MCF 10A (cell line): ENCODE data around the gene MFSD2A. TPM values are rescaled to one million over a fixed set of nuclear protein-coding genes. Genes with fewer than 3 reads are reported as not detected.
"Not testable (repeated sequence)": the region's sequence is repeated elsewhere in the genome, so short reads cannot be mapped to it uniquely, and the experiment has no call there.

Source experiments
- BruUV-seq: library from RNA; stranded (reverse); fragments of 400-500 nt; replicated peaks from 2 replicates; lab custom pipeline; 2021; lab: Mats Ljungman, UMichigan
- CTCF ChIA-PET: fragments of 300-600 bp; sonication (Branson Sonifier 250); formaldehyde crosslinking; extraction: SDS; loops from one replicate; lab custom pipeline; 2021; ENCODE audit warnings: antibody characterized with exemption, inconsistent platforms; lab: Yijun Ruan, JAX
- POLR2A ChIA-PET: fragments of 300-600, 350-650 bp; sonication (Branson Sonifier 250); formaldehyde crosslinking; extraction: SDS; loops from one replicate; lab custom pipeline; 2020; ENCODE audit warnings: antibody characterized with exemption, inconsistent platforms; lab: Yijun Ruan, JAX
- DNase-seq: peaks from one replicate; pipeline ENCODE4 v3.0.0-alpha.2; 2018; ENCODE audit not compliant: unreplicated experiment
- H3K27ac Mint-ChIP-seq: one replicate; pipeline ENCODE4 v1.8.0; 2022; ENCODE audit warnings: mild to moderate bottlenecking, low read depth, mixed read lengths; ENCODE audit not compliant: unreplicated experiment
- H3K27me3 Mint-ChIP-seq: one replicate; pipeline ENCODE4 v1.8.0; 2022; ENCODE audit warnings: mixed read lengths; ENCODE audit not compliant: insufficient read depth, unreplicated experiment
- H3K36me3 Mint-ChIP-seq: one replicate; pipeline ENCODE4 v1.8.0; 2022; ENCODE audit warnings: mild to moderate bottlenecking, moderate library complexity, mixed read lengths; ENCODE audit not compliant: insufficient read depth, unreplicated experiment
- H3K4me1 Mint-ChIP-seq: one replicate; pipeline ENCODE4 v1.8.0; 2022; ENCODE audit warnings: mixed read lengths; ENCODE audit not compliant: insufficient read depth, unreplicated experiment
- H3K4me3 Mint-ChIP-seq: one replicate; pipeline ENCODE4 v1.8.0; 2022; ENCODE audit warnings: mild to moderate bottlenecking, moderate library complexity, mixed read lengths; ENCODE audit not compliant: unreplicated experiment
- H3K9me3 Mint-ChIP-seq: one replicate; pipeline ENCODE4 v1.8.0; 2022; ENCODE audit warnings: mixed read lengths; ENCODE audit not compliant: unreplicated experiment
- intact Hi-C: fragments of 100-400 bp; cut with micrococcal nuclease; formaldehyde crosslinking; loops from 2 replicates; pipeline ENCODE4 v1.14.1; 2022
- total RNA-seq: library from RNA; stranded (reverse); gene quantifications from 2 replicates; pipeline ENCODE4 v1.2.3, GENCODE V29; 2022
- TF ChIP-seq, protein P1 (sequence below): fragments of 200-600 bp; IDR thresholded peaks from one replicate; pipeline ENCODE4 v1.8.0; 2022; ENCODE audit warnings: antibody characterized with exemption, mild to moderate bottlenecking; ENCODE audit not compliant: unreplicated experiment

Gene MFSD2A
- total RNA-seq, 1 experiment from 2014 or later, result 49.1 TPM

DNA sequence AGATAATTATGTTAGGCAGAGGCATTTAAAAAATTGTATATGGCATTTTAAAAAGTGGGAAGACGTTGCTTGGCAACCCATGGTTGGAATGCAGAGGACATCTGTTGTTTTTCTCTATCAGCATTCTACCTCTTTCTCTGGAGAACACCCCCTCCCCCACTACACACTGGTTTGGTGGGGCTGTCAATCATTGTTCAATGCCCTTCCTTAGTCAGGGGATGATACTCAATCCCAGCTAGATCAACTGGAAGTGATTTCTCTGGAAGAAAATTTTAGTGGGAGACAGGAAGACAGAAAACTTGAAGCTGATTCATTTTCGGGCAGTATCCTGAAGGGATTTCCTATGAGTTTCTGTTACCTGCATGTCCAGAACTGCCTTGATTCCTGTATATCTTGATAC lies 49.9 kb downstream of the MFSD2A start:
- H3K4me3 Mint-ChIP-seq, result no peak overlapping the region
- no TSS peak for BruUV-seq

DNA sequence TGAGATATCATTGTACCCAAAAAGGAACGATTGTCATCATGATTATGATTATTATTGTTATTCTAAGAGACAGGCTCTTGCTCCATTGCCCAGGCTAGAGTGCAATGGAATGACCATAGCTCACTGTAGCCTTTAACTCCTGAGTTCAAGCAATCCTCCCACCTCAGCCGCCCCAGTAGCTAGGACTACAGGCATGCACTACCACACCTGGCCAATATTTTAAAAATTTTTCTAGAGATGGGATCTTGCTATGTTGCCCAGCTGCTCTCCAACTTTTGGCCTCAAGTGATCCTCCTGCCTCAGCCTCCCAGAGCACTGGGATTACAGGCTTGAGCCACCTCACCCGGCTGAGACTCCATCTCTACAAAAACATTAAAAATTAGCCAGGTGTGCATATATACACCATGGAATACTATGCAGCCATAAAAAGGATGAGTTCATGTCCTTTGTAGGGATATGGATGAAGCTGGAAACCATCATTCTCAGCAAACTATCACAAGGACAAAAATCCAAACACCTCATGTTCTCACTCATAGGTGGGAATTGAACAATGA lies 52.6 kb downstream of the MFSD2A start:
- H3K9me3 Mint-ChIP-seq, H3K27ac Mint-ChIP-seq, H3K4me1 Mint-ChIP-seq, H3K36me3 Mint-ChIP-seq, H3K27me3 Mint-ChIP-seq, DNase-seq, BruUV-seq, H3K4me3 Mint-ChIP-seq, POLR2A ChIA-PET, intact Hi-C loops: not testable (repeated sequence)
- CTCF ChIA-PET, result interaction anchor here (0.6 kb wide), 1 partner anchor 34 kb away, joined by 3 read pairs; no protein-coding TSS in a partner anchor

More for the DNA sequence above, 49.9 kb downstream of the MFSD2A start:
- TF ChIP-seq, protein P1, sequence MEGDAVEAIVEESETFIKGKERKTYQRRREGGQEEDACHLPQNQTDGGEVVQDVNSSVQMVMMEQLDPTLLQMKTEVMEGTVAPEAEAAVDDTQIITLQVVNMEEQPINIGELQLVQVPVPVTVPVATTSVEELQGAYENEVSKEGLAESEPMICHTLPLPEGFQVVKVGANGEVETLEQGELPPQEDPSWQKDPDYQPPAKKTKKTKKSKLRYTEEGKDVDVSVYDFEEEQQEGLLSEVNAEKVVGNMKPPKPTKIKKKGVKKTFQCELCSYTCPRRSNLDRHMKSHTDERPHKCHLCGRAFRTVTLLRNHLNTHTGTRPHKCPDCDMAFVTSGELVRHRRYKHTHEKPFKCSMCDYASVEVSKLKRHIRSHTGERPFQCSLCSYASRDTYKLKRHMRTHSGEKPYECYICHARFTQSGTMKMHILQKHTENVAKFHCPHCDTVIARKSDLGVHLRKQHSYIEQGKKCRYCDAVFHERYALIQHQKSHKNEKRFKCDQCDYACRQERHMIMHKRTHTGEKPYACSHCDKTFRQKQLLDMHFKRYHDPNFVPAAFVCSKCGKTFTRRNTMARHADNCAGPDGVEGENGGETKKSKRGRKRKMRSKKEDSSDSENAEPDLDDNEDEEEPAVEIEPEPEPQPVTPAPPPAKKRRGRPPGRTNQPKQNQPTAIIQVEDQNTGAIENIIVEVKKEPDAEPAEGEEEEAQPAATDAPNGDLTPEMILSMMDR, result no peak
- intact Hi-C loops, result no loop called here
- H3K27me3 Mint-ChIP-seq, result no peaks in the 10 kb centered on the region
- no peaks in the 10 kb centered on the region for H3K9me3 Mint-ChIP-seq
- ChIA-PET POLR2A (interaction anchor here (0.7 to 2.6 kb wide), 3 partner anchors 10 to 37 kb away, joined by 3 to 14 read pairs (median 3); no protein-coding TSS in a partner anchor), CTCF (interaction anchor here (1.3 kb wide), 1 partner anchor 85 kb away, joined by 5 read pairs; no protein-coding TSS in a partner anchor)
- peaks cover 5% of the 10 kb centered on the region for H3K4me1 Mint-ChIP-seq
- H3K27ac Mint-ChIP-seq, result peak overlapping the region; percentile 54
- no peaks in the 10 kb centered on the region for H3K36me3 Mint-ChIP-seq
- DNase-seq, result no peak

DNA sequence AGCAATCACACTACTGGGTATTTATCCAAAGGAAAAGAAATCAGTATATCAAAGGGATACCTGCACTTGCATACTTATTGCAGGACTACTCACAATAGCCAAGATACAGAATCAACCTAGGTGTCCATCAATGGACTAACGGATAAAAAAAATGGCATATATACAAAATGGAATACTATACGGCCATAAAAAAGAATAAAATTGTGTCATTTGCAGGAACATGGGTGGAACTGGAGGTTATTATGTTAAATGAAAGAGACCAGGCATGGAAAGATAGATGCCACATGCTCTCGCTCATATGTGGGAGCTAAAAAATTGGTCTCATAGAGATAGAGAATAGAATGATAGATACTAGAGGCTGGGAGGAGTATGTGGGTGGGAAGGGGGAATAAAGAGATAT lies 56.3 kb downstream of the MFSD2A start:
- H3K27ac Mint-ChIP-seq, result no peak overlapping the region
- H3K36me3 Mint-ChIP-seq, result no peaks in the 10 kb centered on the region
- H3K27me3 Mint-ChIP-seq, result no peaks in the 10 kb centered on the region
- ChIA-PET CTCF (interaction anchor here (1.2 to 1.8 kb wide), 2 partner anchors 21 to 37 kb away, joined by 3 to 7 read pairs; no protein-coding TSS in a partner anchor), POLR2A (no interaction called here)
- intact Hi-C loops, result no loop called here
- DNase-seq, result no peak
- no peak overlapping the region for H3K4me3 Mint-ChIP-seq
- BruUV-seq, result no TSS peak
- peaks cover 17% of the 10 kb centered on the region for H3K4me1 Mint-ChIP-seq
- TF ChIP-seq, protein P1, result no peak
- H3K9me3 Mint-ChIP-seq, result no peaks in the 10 kb centered on the region

DNA sequence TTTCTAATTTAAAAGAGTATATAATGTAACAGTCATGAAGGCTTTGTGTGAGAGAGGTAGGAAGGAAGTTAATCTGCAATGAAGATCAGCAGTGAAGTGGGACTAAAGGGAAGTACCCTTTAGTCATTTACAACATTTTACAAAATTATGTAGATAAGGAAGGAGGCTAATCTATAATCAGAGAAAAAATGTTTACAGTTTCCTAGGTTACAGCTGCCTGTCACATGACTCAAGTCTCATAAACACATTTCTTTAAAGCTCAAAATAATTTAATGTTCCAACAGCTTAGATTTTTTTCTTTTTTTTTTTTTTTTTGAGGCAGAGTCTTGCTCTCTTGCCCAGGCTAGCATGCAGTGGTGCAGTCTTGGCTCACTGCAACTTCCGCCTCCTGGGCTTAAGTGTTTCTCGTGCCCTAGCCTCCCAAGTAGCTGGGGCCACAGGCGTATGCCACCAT lies 59.3 kb downstream of the MFSD2A start:
- Mint-ChIP-seq H3K27ac (peak overlapping the region; percentile 82), H3K4me3 (no peak overlapping the region), H3K27me3 (no peaks in the 10 kb centered on the region), H3K36me3 (no peaks in the 10 kb centered on the region), H3K9me3 (no peaks in the 10 kb centered on the region), H3K4me1 (peaks cover 17% of the 10 kb centered on the region)
- intact Hi-C loops, result no loop called here
- POLR2A ChIA-PET, result interaction anchor here (0.6 to 3.5 kb wide), 7 partner anchors 10 to 168 kb away, joined by 3 to 28 read pairs (median 7); partner anchors contain the start of genes CAP1 and MFSD2A
- DNase-seq, result no peak
- CTCF ChIA-PET, result interaction anchor here (0.6 to 3.2 kb wide), 5 partner anchors 17 to 95 kb away, joined by 3 to 22 read pairs (median 6); no protein-coding TSS in a partner anchor
- TF ChIP-seq, protein P1, result no peak
- BruUV-seq, result no TSS peak
